ENCODE results near the gene CRAMP1.

- no peak for TF ChIP-seq CTCF (IDR thresholded peaks at IDR 0.05 in 8 of 11, conservative IDR thresholded peaks at IDR 0.05 in 3 of 11)
- TF ChIP-seq POLR2A (IDR thresholded peaks at IDR 0.05): no peak
These were observed 10.7 kb upstream of the CRAMP1 start for GRCh38 chr16:1601489-1601888.
